H1 (cell line): ENCODE measurements around the gene ZNF101. TPM values are rescaled to one million over a fixed set of nuclear protein-coding genes. Genes with fewer than 3 reads are reported as not detected.

Source experiments
- CTCF ChIA-PET: fragments of 300-600 bp; sonication (Branson Sonifier 250); formaldehyde crosslinking; loops from one replicate; lab custom pipeline; 2021; ENCODE audit not compliant: partially characterized antibody; lab: Charles Lee
- POLR2A ChIA-PET: fragments of 300-600 bp; sonication (Branson Sonifier 250); formaldehyde crosslinking; loops from one replicate; lab custom pipeline; 2021; ENCODE audit warnings: inconsistent platforms; ENCODE audit not compliant: partially characterized antibody; lab: Charles Lee
- DNase-seq, 2 experiments: peaks; one replicate each; pipeline versions ENCODE4 v3.0.0 to v3.0.0-alpha.2; 2010 to 2022; ENCODE audit warnings: low spot score in 2 of 2, low read depth in 1 of 2, mixed read lengths in 1 of 2
- FAIRE-seq: peaks from 2 replicates; lab custom pipeline; 2011; peaks lifted over from hg19 to GRCh38; lab: Jason Lieb, UNC
- H2AFZ ChIP-seq: 2 replicates; pipeline ENCODE4 v1.8.1; 2012; ENCODE audit warnings: low read length, inconsistent platforms
- H2AK5ac ChIP-seq: 2 replicates; pipeline ENCODE4 v1.6.1; 2013; ENCODE audit warnings: low read depth, low read length
- H2BK120ac ChIP-seq: replicated peaks from 2 replicates; pipeline ENCODE3; 2013; ENCODE audit warnings: low read depth, low read length, inconsistent platforms
- H2BK12ac ChIP-seq: 2 replicates; pipeline ENCODE4 v1.6.1; 2013; ENCODE audit warnings: low read depth, low read length
- H2BK15ac ChIP-seq: 2 replicates; pipeline ENCODE4 v1.6.1; 2013; ENCODE audit warnings: low read length
- H2BK20ac ChIP-seq: 2 replicates; pipeline ENCODE4 v1.6.1; 2013; ENCODE audit warnings: low read length
- H2BK5ac ChIP-seq: 2 replicates; pipeline ENCODE4 v1.6.1; 2013; ENCODE audit warnings: low read depth, low read length
- H3K14ac ChIP-seq: 2 replicates; pipeline ENCODE4 v1.6.1; 2013; ENCODE audit warnings: inconsistent platforms; ENCODE audit not compliant: insufficient read length
- H3K18ac ChIP-seq: 2 replicates; pipeline ENCODE4 v1.6.1; 2013; ENCODE audit warnings: low read length; ENCODE audit errors: extremely low read depth
- H3K23ac ChIP-seq: 2 replicates; pipeline ENCODE4 v1.6.1; 2013; ENCODE audit warnings: inconsistent platforms; ENCODE audit not compliant: insufficient read length
- H3K23me2 ChIP-seq: 2 replicates; pipeline ENCODE4 v1.6.1; 2013; ENCODE audit warnings: low read depth, low read length
- H3K27ac ChIP-seq: 2 replicates; pipeline ENCODE4 v1.6.1; 2011; ENCODE audit warnings: low read depth, low read length, inconsistent platforms
- H3K27me3 ChIP-seq, 4 experiments: replicated peaks in 1 of 4; 1 replicate in 1 of 4; 2 replicates in 3 of 4; pipeline versions ENCODE4 v1.6.1 to v1.8.1; 2011 to 2013; ENCODE audit warnings: low read length in 3 of 4, mild to moderate bottlenecking in 3 of 4, inconsistent platforms in 2 of 4, mixed read lengths in 2 of 4, moderate library complexity in 1 of 4; ENCODE audit not compliant: control insufficient read depth in 3 of 4, insufficient read depth in 3 of 4; ENCODE audit errors: extremely low read depth in 1 of 4
- H3K36me3 ChIP-seq, 4 experiments: 2 replicates each; pipeline versions ENCODE4 v1.6.1 to v1.8.1; 2011 to 2013; ENCODE audit warnings: mild to moderate bottlenecking in 4 of 4, low read length in 3 of 4, moderate library complexity in 2 of 4, control low read depth in 1 of 4, inconsistent platforms in 1 of 4; ENCODE audit not compliant: insufficient read depth in 4 of 4, control insufficient read depth in 2 of 4
- H3K4ac ChIP-seq: replicated peaks from 2 replicates; pipeline ENCODE3; 2013; ENCODE audit warnings: low read length, low read depth, mixed read lengths, inconsistent platforms; ENCODE audit not compliant: insufficient read length
- H3K4me1 ChIP-seq, 4 experiments: replicated peaks in 1 of 4; 1 replicate in 1 of 4; 2 replicates in 3 of 4; pipeline versions ENCODE4 v1.6.1 to v1.8.1; 2011 to 2013; ENCODE audit warnings: low read length in 3 of 4, inconsistent platforms in 2 of 4, mixed read lengths in 1 of 4; ENCODE audit not compliant: insufficient read depth in 4 of 4, control insufficient read depth in 3 of 4
- H3K4me2 ChIP-seq, 2 experiments: 2 replicates each; pipeline versions ENCODE4 v1.6.1 to v1.8.1; 2011 to 2013; ENCODE audit warnings: low read depth in 2 of 2, low read length in 2 of 2, control low read depth in 1 of 2, inconsistent platforms in 1 of 2, mild to moderate bottlenecking in 1 of 2; ENCODE audit not compliant: insufficient read depth in 1 of 2
- H3K4me3 ChIP-seq, 4 experiments: fragments of 200-600, 300-600 bp in 1 of 4; sonication (generic), shearing (Covaris generic), sonication (Bioruptor Twin) in 1 of 4; 2 replicates each; pipeline versions ENCODE4 v1.5.1 to v1.8.1; 2011 to 2016; ENCODE audit warnings: low read length in 4 of 4, low read depth in 3 of 4, control low read depth in 2 of 4, inconsistent platforms in 2 of 4, mild to moderate bottlenecking in 2 of 4, mixed read lengths in 1 of 4, moderate library complexity in 1 of 4; ENCODE audit not compliant: insufficient read depth in 2 of 4; ENCODE audit errors: extremely low read depth in 1 of 4
- H3K56ac ChIP-seq: replicated peaks from 2 replicates; pipeline ENCODE3; 2013; ENCODE audit warnings: low read depth, mild to moderate bottlenecking, mixed read lengths, low read length, inconsistent platforms; ENCODE audit not compliant: insufficient read length
- H3K79me1 ChIP-seq: 2 replicates; pipeline ENCODE4 v1.6.1; 2013; ENCODE audit warnings: low read depth, low read length, control low read depth
- H3K79me2 ChIP-seq, 2 experiments: 2 replicates each; pipeline versions ENCODE4 v1.6.1 to v1.8.1; 2012 to 2013; ENCODE audit warnings: low read length in 2 of 2, mild to moderate bottlenecking in 2 of 2, inconsistent platforms in 1 of 2; ENCODE audit not compliant: insufficient read depth in 2 of 2, control insufficient read depth in 1 of 2
- H3K9ac ChIP-seq, 4 experiments: replicated peaks in 1 of 4; 1 replicate in 1 of 4; 2 replicates in 3 of 4; pipeline versions ENCODE4 v1.6.1 to v1.8.1; 2011 to 2013; ENCODE audit warnings: low read depth in 3 of 4, low read length in 3 of 4, control low read depth in 2 of 4, mild to moderate bottlenecking in 2 of 4, moderate library complexity in 2 of 4, inconsistent platforms in 1 of 4; ENCODE audit errors: extremely low read depth in 1 of 4
- H3K9me3 ChIP-seq, 2 experiments: 2 replicates each; pipeline versions ENCODE4 v1.6.1 to v1.8.1; 2012 to 2013; ENCODE audit warnings: mild to moderate bottlenecking in 2 of 2, moderate library complexity in 2 of 2, control low read depth in 1 of 2, inconsistent platforms in 1 of 2, low read depth in 1 of 2, low read length in 1 of 2, mixed read lengths in 1 of 2; ENCODE audit not compliant: insufficient read depth in 2 of 2
- H4K20me1 ChIP-seq, 2 experiments: replicated peaks in 1 of 2; 2 replicates each; pipeline versions ENCODE3 to v1.8.1; 2011 to 2013; ENCODE audit warnings: inconsistent platforms in 2 of 2, low read length in 2 of 2, mild to moderate bottlenecking in 1 of 2; ENCODE audit not compliant: insufficient read depth in 2 of 2, control insufficient read depth in 1 of 2
- H4K5ac ChIP-seq: 2 replicates; pipeline ENCODE4 v1.6.1; 2013; ENCODE audit warnings: low read length, low read depth, mixed read lengths, inconsistent platforms; ENCODE audit not compliant: insufficient read length
- H4K8ac ChIP-seq: 2 replicates; pipeline ENCODE4 v1.8.0; 2013; ENCODE audit warnings: mild to moderate bottlenecking, moderate library complexity, low read length, inconsistent platforms; ENCODE audit not compliant: insufficient read depth; ENCODE audit errors: extremely low read depth
- H4K91ac ChIP-seq: replicated peaks from 2 replicates; pipeline ENCODE3; 2013; ENCODE audit warnings: low read length, mixed read lengths, inconsistent platforms; ENCODE audit not compliant: insufficient read length
- ATF2 ChIP-seq: IDR thresholded peaks from 2 replicates; pipeline ENCODE4 v1.6.1; 2012; ENCODE audit warnings: low read length, inconsistent platforms
- CBX8 ChIP-seq: fragments of 300-800, 300-1000 bp; sonication (generic); IDR thresholded peaks from 2 replicates; pipeline ENCODE4 v1.7.1; 2016; ENCODE audit warnings: low read depth, low read length, borderline replicate concordance
- CREB1 ChIP-seq: IDR thresholded peaks from 2 replicates; pipeline ENCODE4 v1.6.1; 2012; ENCODE audit warnings: inconsistent platforms
- FOSL1 ChIP-seq: IDR thresholded peaks from 2 replicates; pipeline ENCODE4 v1.6.1; 2011; ENCODE audit warnings: mild to moderate bottlenecking, low read depth, low read length, moderate library complexity; ENCODE audit not compliant: insufficient read depth
- GTF2F1 ChIP-seq: IDR thresholded peaks from 2 replicates; pipeline ENCODE4 v1.6.1; 2012; ENCODE audit warnings: low read depth, low read length, improper control_type of control experiment, borderline replicate concordance
- HDAC6 ChIP-seq: IDR thresholded peaks from one replicate; pipeline ENCODE4 v1.7.1; 2012; ENCODE audit warnings: low read depth, mild to moderate bottlenecking, inconsistent platforms, low read length, moderate library complexity
- POLR2AphosphoS5 ChIP-seq: IDR thresholded peaks from 2 replicates; pipeline ENCODE4 v1.6.1; 2011; ENCODE audit warnings: low read depth, low read length
- SIRT6 ChIP-seq: IDR thresholded peaks from one replicate; pipeline ENCODE4 v1.7.1; 2012; ENCODE audit warnings: low read length, inconsistent platforms
- SP1 ChIP-seq: IDR thresholded peaks from 2 replicates; pipeline ENCODE4 v1.6.1; 2011; ENCODE audit warnings: low read depth, low read length
- SP2 ChIP-seq: IDR thresholded peaks from 2 replicates; pipeline ENCODE4 v1.6.1; 2012; ENCODE audit warnings: mild to moderate bottlenecking, low read length, inconsistent platforms
- ZNF274 ChIP-seq: IDR thresholded peaks from 2 replicates; pipeline ENCODE4 v1.7.0; 2012; ENCODE audit warnings: low read length, borderline replicate concordance; ENCODE audit errors: extremely low read depth
- WGBS, 2 experiments: shearing (Covaris generic) in 1 of 2; methylation state at CpG; one replicate each; pipeline versions ENCODE4 v1.1.6 to v1.1.7; 2013 to 2015; ENCODE audit warnings: low lambda C conversion rate in 2 of 2, mixed read lengths in 2 of 2, inconsistent platforms in 1 of 2, low coverage in 1 of 2, missing lambda C conversion rate in 1 of 2; ENCODE audit not compliant: insufficient replicate concordance in 2 of 2, insufficient coverage in 1 of 2, insufficient read length in 1 of 2; ENCODE audit errors: extremely low coverage in 1 of 2, missing lambda C conversion rate in 1 of 2; 5-methylcytosine and 5-hydroxymethylcytosine counted together
- polyA plus RNA-seq, 7 experiments: library from polyadenylated mRNA; depleted of rRNA in 3 of 7; stranded (reverse) in 5 of 7; unstranded in 2 of 7; fragments of >200 nt in 5 of 7; fragments of 200-250 nt in 2 of 7; gene quantifications; 1 replicate in 5 of 7; 2 replicates in 1 of 7; 4 replicates in 1 of 7; pipeline versions ENCODE4 v1.2.1 to v1.2.3, GENCODE V29; 2011 to 2013; ENCODE audit warnings: missing spikeins in 2 of 7, mixed read lengths in 2 of 7
- total RNA-seq: library from RNA; stranded (reverse); fragmentation: NEBNext Ultra II Directional; extraction: Animal tissue kit (Norgen Biotek cat#: 25700); gene quantifications from 2 replicates; pipeline ENCODE4 v1.2.1, GENCODE V29; 2021

Gene ZNF101
- total and polyA plus RNA-seq, 2 of the 8 experiments (the other 6 are each of a cell fraction or from before 2014, with no cell fraction given), result 13.0 to 50.9 TPM

DNA sequence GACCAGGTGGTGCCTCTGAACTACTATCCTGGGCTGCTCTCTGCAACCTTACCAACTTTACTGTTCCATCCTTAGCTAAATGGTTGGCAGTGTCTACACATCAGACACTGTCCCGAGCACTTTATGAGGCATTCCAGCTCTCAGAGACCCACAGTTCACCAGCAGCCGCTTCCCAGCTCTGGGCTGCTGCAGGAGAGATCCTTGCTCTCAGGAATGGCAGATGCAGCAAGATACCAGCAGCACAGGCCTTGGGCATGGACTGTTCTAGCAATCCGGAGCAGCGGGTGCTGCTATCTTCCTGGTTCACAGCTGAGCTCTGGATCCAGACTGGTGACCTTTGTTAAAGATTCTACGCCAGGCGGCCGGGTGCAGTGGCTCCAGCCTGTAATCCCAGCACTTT, 37.3 kb upstream of the ZNF101 start:
- Histone ChIP-seq H4K20me1 (peaks cover 0 to 7% of the 10 kb centered on the region in 2 experiments), H3K4me2 (no peak overlapping the region), H4K91ac (no peak overlapping the region), H3K27ac (no peak overlapping the region), H3K79me1 (peaks cover 7% of the 10 kb centered on the region), H2BK15ac (no peak overlapping the region), H4K8ac (no peak overlapping the region), H3K4ac (no peak overlapping the region), H2BK5ac (no peak overlapping the region), H2BK12ac (no peak overlapping the region), H3K79me2 (peaks cover 0 to 12% of the 10 kb centered on the region in 2 experiments; a peak in 2 of 4 replicates), H3K4me3 (no peak overlapping the region), H3K23ac (no peak overlapping the region), H3K9ac (no peak overlapping the region), H2BK120ac (no peak overlapping the region), H3K9me3 (no peaks in the 10 kb centered on the region), H3K23me2 (peaks cover 10% of the 10 kb centered on the region), H3K27me3 (no peaks in the 10 kb centered on the region), H4K5ac (no peak overlapping the region), H3K36me3 (peaks cover 4 to 12% (median 11%) of the 10 kb centered on the region in 4 experiments; a peak in 7 of 8 replicates), H3K18ac (no peak overlapping the region), H3K14ac (no peak overlapping the region), H3K56ac (no peak overlapping the region), H2BK20ac (no peak overlapping the region), H2AK5ac (no peak overlapping the region), H3K4me1 (peaks cover 0 to 11% (median 8%) of the 10 kb centered on the region in 4 experiments; a peak in 5 of 7 replicates), H2AFZ (no peak overlapping the region)
- TF ChIP-seq CBX8 (no peak), SP2 (no peak), GTF2F1 (no peak), POLR2AphosphoS5 (no peak), ZNF274 (no peak), SP1 (no peak), SIRT6 (no peak), CREB1 (no peak), HDAC6 (no peak), ATF2 (no peak), FOSL1 (no peak)
- POLR2A ChIA-PET, result interaction anchor here (1.1 to 2.6 kb wide), 3 partner anchors 9 to 28 kb away, joined by 3 to 6 read pairs (median 3); no protein-coding TSS in a partner anchor
- DNase-seq (no peak), FAIRE-seq (no peak)
- WGBS, 2 experiments, result 95% methylated on average over 7 of the region's 7 CpGs; no CpG with 5 or more reads in 1 of the 2 experiments
- CTCF ChIA-PET, result interaction anchor here (0.9 to 1.0 kb wide), 3 partner anchors 77 to 100 kb away, joined by 3 read pairs; no protein-coding TSS in a partner anchor
